ENCODE data around the gene RBMS3. TPM values are rescaled to one million over a fixed set of nuclear protein-coding genes. Genes with fewer than 3 reads are reported as not detected.

RBMS3 gene
- total RNA-seq, 1 donor from 2014 or later = 70.0 TPM

- intact Hi-C loops (cut with DNase I) = no loop called here
- no peak overlapping the region for H3K4me3 ChIP-seq
- no peaks in the 10 kb centered on the region for H3K27me3 ChIP-seq
- DNase-seq (ENCODE audit: extremely low spot score in 2 of 2) = no peak
- no peaks in the 10 kb centered on the region for H3K36me3 ChIP-seq
- no peak for TF ChIP-seq CTCF (IDR thresholded peaks at IDR 0.05)
- no peak for TF ChIP-seq POLR2A (IDR thresholded peaks at IDR 0.05)
- no peak for TF ChIP-seq POLR2AphosphoS5 (IDR thresholded peaks at IDR 0.05; ENCODE audit: insufficient read depth in 1 of 2, low read depth in 1 of 2)
- H3K27ac ChIP-seq = no peak overlapping the region
- peaks cover 6% of the 10 kb centered on the region for H3K4me1 ChIP-seq
- H3K9me3 ChIP-seq = no peaks in the 10 kb centered on the region
Observed at GRCh38 chr3:29544701-29545363, 264.0 kb downstream of the RBMS3 start.

GRCh38 chr3:29545615-29546014, 264.7 kb downstream of the RBMS3 start:
- Histone ChIP-seq H3K4me1 (peaks cover 6% of the 10 kb centered on the region), H3K4me3 (no peak overlapping the region), H3K27ac (no peak overlapping the region), H3K9me3 (no peaks in the 10 kb centered on the region), H3K27me3 (no peaks in the 10 kb centered on the region), H3K36me3 (no peaks in the 10 kb centered on the region)
- intact Hi-C loops (cut with DNase I) = no loop called here
- DNase-seq (ENCODE audit: extremely low spot score in 2 of 2) = no peak
- TF ChIP-seq POLR2AphosphoS5 (IDR thresholded peaks at IDR 0.05; ENCODE audit: insufficient read depth in 1 of 2, low read depth in 1 of 2) = no peak
- no peak for TF ChIP-seq CTCF (IDR thresholded peaks at IDR 0.05)
- TF ChIP-seq POLR2A (IDR thresholded peaks at IDR 0.05) = no peak

- Histone ChIP-seq H3K4me3 (no peak overlapping the region), H3K27ac (no peak overlapping the region), H3K27me3 (no peaks in the 10 kb centered on the region), H3K4me1 (no peaks in the 10 kb centered on the region), H3K9me3 (no peaks in the 10 kb centered on the region), H3K36me3 (no peaks in the 10 kb centered on the region)
- no peak for DNase-seq (ENCODE audit: extremely low spot score in 2 of 2)
- intact Hi-C loops (cut with DNase I) = no loop called here
- TF ChIP-seq POLR2AphosphoS5 (IDR thresholded peaks at IDR 0.05; ENCODE audit: insufficient read depth in 1 of 2, low read depth in 1 of 2) (no peak), CTCF (IDR thresholded peaks at IDR 0.05) (no peak), POLR2A (IDR thresholded peaks at IDR 0.05) (no peak)
Observed at GRCh38 chr3:29552051-29552450, 271.2 kb downstream of the RBMS3 start.

GRCh38 chr3:29554566-29554965, 273.7 kb downstream of the RBMS3 start:
- Histone ChIP-seq H3K36me3 (no peaks in the 10 kb centered on the region), H3K27ac (no peak overlapping the region), H3K4me3 (no peak overlapping the region), H3K4me1 (no peaks in the 10 kb centered on the region), H3K27me3 (no peaks in the 10 kb centered on the region), H3K9me3 (no peaks in the 10 kb centered on the region)
- intact Hi-C loops (cut with DNase I) = no loop called here
- DNase-seq (ENCODE audit: extremely low spot score in 2 of 2) = no peak
- TF ChIP-seq POLR2AphosphoS5 (IDR thresholded peaks at IDR 0.05; ENCODE audit: insufficient read depth in 1 of 2, low read depth in 1 of 2) (no peak), POLR2A (IDR thresholded peaks at IDR 0.05) (no peak), CTCF (IDR thresholded peaks at IDR 0.05) (no peak)

- no peak for DNase-seq (ENCODE audit: extremely low spot score in 2 of 2)
- Histone ChIP-seq H3K9me3 (no peaks in the 10 kb centered on the region), H3K27me3 (no peaks in the 10 kb centered on the region), H3K36me3 (no peaks in the 10 kb centered on the region), H3K27ac (no peak overlapping the region), H3K4me1 (no peaks in the 10 kb centered on the region), H3K4me3 (no peak overlapping the region)
- intact Hi-C loops (cut with DNase I) = no loop called here
- TF ChIP-seq CTCF (IDR thresholded peaks at IDR 0.05) (no peak), POLR2AphosphoS5 (IDR thresholded peaks at IDR 0.05; ENCODE audit: insufficient read depth in 1 of 2, low read depth in 1 of 2) (no peak), POLR2A (IDR thresholded peaks at IDR 0.05) (no peak)
Observed at GRCh38 chr3:29555590-29555989, 274.7 kb downstream of the RBMS3 start.

Measured in vagina (tissue), 2 donors.